Tibial nerve (tissue), 4 donors: ENCODE data around the gene LRPAP1. TPM values are rescaled to one million over a fixed set of nuclear protein-coding genes. Genes with fewer than 3 reads are reported as not detected.

Experiments used
- DNase-seq, 2 donors: peaks; one replicate each; pipeline ENCODE4 v3.0.0-alpha.2; 2019; ENCODE audit warnings: low spot score in 2 of 2
- H3K27ac ChIP-seq, 4 donors: fragments of 200-600 bp; sonication (generic) in 3 of 4; one replicate each; pipeline ENCODE4 v1.5.1; 2017 to 2019; ENCODE audit warnings: mild to moderate bottlenecking in 1 of 4
- H3K27me3 ChIP-seq, 2 donors: fragments of 200-600 bp; sonication (generic) in 1 of 2; one replicate each; pipeline versions ENCODE4 v1.5.1 to v1.6.0; 2017 to 2019
- H3K36me3 ChIP-seq, 3 donors: fragments of 200-600 bp; sonication (generic); one replicate each; pipeline ENCODE4 v1.5.1; 2018 to 2019
- H3K4me1 ChIP-seq, 4 donors: fragments of 200-600 bp; sonication (generic) in 3 of 4; one replicate each; pipeline ENCODE4 v1.5.1; 2017 to 2019
- H3K4me3 ChIP-seq, 4 donors: fragments of 200-600 bp; sonication (generic) in 3 of 4; one replicate each; pipeline ENCODE4 v1.5.1; 2017 to 2019; ENCODE audit warnings: mild to moderate bottlenecking in 1 of 4, moderate library complexity in 1 of 4
- H3K9me3 ChIP-seq, 4 donors: fragments of 200-600 bp; sonication (generic) in 3 of 4; one replicate each; pipeline ENCODE4 v1.5.1; 2017 to 2019
- EP300 ChIP-seq, 2 donors: sonication (generic); formaldehyde crosslinking; IDR thresholded peaks; one replicate each; pipeline ENCODE4 v1.6.1; 2017; ENCODE audit warnings: antibody characterized with exemption in 2 of 2, mild to moderate bottlenecking in 1 of 2
- POLR2A ChIP-seq, 2 donors: fragments of 450-650 bp; IDR thresholded peaks; one replicate each; pipeline ENCODE4 v1.6.1; 2017; ENCODE audit warnings: antibody characterized with exemption in 2 of 2, mild to moderate bottlenecking in 2 of 2, moderate library complexity in 2 of 2
- WGBS, 2 donors: methylation state at CpG; one replicate each; pipeline ENCODE4 v1.1.5; 2018; 5-methylcytosine and 5-hydroxymethylcytosine counted together
- total RNA-seq, 4 donors: library from RNA; depleted of rRNA; stranded (reverse); fragments of >200 nt; gene quantifications; one replicate each; pipeline ENCODE4 v1.1.0, GENCODE V29; 2016
- TF ChIP-seq, protein P1 (sequence below), 5 experiments: fragments of 200-600 bp in 3 of 5; fragments of 450-650 bp in 2 of 5; sonication (generic) in 3 of 5; IDR thresholded peaks; one replicate each; pipeline ENCODE4 v1.5.1; 2016 to 2019; ENCODE audit warnings: antibody characterized with exemption in 5 of 5, mild to moderate bottlenecking in 3 of 5, moderate library complexity in 2 of 5

LRPAP1 gene
- total RNA-seq, 4 donors from 2014 or later = 68.1 to 169 (median 108) TPM

DNA sequence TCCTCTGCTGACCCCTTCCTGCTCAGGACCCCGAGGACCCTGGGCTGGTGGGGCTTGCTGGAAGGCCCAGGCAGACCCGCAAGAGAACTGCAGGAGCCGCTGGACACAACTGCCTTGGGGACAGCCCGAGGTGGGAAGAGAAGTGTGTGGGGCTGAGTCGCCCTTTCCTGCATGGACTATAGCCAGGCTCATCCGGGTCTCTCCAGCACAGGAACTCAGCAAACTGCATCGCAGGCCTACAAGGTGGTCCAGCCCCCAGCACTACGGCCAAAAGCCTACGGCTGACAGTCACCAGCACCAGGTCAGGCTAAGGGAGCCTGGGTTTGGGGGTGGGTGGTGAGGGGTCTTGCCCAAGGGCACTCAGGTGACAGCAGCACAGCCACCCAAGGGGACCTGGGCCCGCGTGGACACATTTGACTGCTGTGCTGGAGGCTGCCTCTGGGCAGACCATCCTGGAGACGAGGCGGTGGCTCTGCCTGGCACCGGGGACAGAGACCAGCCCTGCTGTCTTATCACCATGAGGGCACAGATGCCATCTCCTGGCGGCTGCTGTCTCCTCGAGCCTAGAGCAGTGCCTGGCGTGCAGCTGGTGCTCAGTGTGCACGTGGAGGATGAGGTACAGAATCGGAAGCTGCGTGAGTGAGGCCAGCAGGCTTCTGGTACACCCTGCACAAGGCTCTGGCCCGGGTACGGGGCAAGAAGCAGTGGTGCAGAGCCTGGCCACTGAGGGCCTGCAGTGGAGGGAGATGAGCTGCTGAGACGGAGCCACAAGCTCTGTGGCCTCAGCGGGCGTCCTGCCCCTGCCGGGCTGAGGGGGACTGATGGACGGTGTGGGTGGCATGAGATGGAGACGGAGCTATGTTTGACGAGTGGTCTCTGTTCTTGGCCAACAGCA is 15.1 kb downstream of the LRPAP1 start:
- H3K27me3 ChIP-seq = no peaks in the 10 kb centered on the region
- no peak overlapping the region for H3K27ac ChIP-seq
- H3K9me3 ChIP-seq = no peaks in the 10 kb centered on the region
- H3K36me3 ChIP-seq = peaks cover 5 to 100% (median 26%) of the 10 kb centered on the region in 3 donors
- H3K4me1 ChIP-seq = no peaks in the 10 kb centered on the region
- no peak for TF ChIP-seq EP300 (IDR thresholded peaks at IDR 0.05)
- TF ChIP-seq, protein P1, sequence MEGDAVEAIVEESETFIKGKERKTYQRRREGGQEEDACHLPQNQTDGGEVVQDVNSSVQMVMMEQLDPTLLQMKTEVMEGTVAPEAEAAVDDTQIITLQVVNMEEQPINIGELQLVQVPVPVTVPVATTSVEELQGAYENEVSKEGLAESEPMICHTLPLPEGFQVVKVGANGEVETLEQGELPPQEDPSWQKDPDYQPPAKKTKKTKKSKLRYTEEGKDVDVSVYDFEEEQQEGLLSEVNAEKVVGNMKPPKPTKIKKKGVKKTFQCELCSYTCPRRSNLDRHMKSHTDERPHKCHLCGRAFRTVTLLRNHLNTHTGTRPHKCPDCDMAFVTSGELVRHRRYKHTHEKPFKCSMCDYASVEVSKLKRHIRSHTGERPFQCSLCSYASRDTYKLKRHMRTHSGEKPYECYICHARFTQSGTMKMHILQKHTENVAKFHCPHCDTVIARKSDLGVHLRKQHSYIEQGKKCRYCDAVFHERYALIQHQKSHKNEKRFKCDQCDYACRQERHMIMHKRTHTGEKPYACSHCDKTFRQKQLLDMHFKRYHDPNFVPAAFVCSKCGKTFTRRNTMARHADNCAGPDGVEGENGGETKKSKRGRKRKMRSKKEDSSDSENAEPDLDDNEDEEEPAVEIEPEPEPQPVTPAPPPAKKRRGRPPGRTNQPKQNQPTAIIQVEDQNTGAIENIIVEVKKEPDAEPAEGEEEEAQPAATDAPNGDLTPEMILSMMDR (IDR thresholded peaks at IDR 0.05) = no peak
- no peak for TF ChIP-seq POLR2A (IDR thresholded peaks at IDR 0.05)
- WGBS, 2 donors = 91 to 93% methylated on average over 20 to 28 of the region's 29 CpGs
- no peak for DNase-seq
- H3K4me3 ChIP-seq = no peak overlapping the region

GRCh38 chr4:3516061-3516835 is 16.0 kb downstream of the LRPAP1 start:
- TF ChIP-seq, protein P1 (IDR thresholded peaks at IDR 0.05) = no peak
- TF ChIP-seq EP300 (IDR thresholded peaks at IDR 0.05) (no peak), POLR2A (IDR thresholded peaks at IDR 0.05) (no peak)
- H3K4me3 ChIP-seq = no peak overlapping the region
- H3K27ac ChIP-seq = no peak overlapping the region
- 90 to 93% methylated on average over 27 to 31 of the region's 32 CpGs for WGBS, 2 donors
- H3K9me3 ChIP-seq = no peaks in the 10 kb centered on the region
- H3K36me3 ChIP-seq = peaks cover 5 to 99% (median 26%) of the 10 kb centered on the region in 3 donors
- no peaks in the 10 kb centered on the region for H3K4me1 ChIP-seq
- DNase-seq = no peak
- no peaks in the 10 kb centered on the region for H3K27me3 ChIP-seq

- Histone ChIP-seq H3K4me1 (no peaks in the 10 kb centered on the region), H3K9me3 (no peaks in the 10 kb centered on the region), H3K27me3 (no peaks in the 10 kb centered on the region), H3K4me3 (no peak overlapping the region), H3K27ac (no peak overlapping the region), H3K36me3 (peaks cover 5 to 99% (median 26%) of the 10 kb centered on the region in 3 donors)
- WGBS, 2 donors = 80% methylated on average over 14 to 15 of the region's 15 CpGs
- no peak for TF ChIP-seq EP300 (IDR thresholded peaks at IDR 0.05)
- TF ChIP-seq POLR2A (IDR thresholded peaks at IDR 0.05) = no peak
- TF ChIP-seq, protein P1 (IDR thresholded peaks at IDR 0.05) = no peak
- no peak for DNase-seq
These were observed 16.6 kb downstream of the LRPAP1 start for GRCh38 chr4:3515646-3516045.

DNA sequence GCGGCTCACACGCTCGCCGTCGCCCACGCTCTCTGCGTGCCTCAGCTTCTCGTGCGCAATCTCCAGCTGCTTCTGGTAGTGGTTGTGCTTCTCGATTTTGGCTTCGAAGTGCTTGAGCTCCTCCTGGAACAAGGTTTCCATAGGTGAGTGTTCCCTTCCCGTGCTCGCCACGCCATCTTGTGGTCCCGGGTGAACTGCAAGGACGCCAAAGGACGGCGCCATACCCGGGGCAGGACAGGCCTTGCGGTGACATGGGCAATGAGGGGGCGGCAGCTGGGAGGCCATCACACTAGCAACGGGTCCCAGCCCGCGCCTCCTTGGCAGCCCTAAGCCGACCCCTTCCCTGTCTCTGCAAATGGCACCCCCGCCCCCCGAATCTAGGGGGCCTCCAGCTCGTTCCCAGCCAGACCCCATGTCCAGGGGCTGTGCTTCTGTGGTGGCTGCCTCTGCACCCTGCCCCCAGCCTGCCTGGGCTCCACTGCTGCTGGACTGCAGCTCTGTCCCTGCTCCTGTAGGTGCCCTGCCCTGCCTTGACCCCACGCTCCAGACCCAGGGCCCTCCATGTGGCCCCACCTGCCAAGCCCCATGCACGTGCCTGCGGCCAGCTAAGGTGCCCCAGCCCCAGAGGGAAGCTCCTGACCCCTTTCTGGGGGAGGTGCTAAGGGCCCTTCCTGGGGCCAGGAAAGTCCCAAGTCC is 17.3 kb downstream of the LRPAP1 start:
- no peaks in the 10 kb centered on the region for H3K4me1 ChIP-seq
- H3K9me3 ChIP-seq = no peaks in the 10 kb centered on the region
- 84 to 89% methylated on average over 29 to 31 of the region's 31 CpGs for WGBS, 2 donors
- no peak overlapping the region for H3K27ac ChIP-seq
- TF ChIP-seq EP300 (IDR thresholded peaks at IDR 0.05) = no peak
- TF ChIP-seq, protein P1 (IDR thresholded peaks at IDR 0.05) = no peak
- H3K4me3 ChIP-seq = no peak overlapping the region
- DNase-seq = no peak
- no peaks in the 10 kb centered on the region for H3K27me3 ChIP-seq
- H3K36me3 ChIP-seq = peaks cover 5 to 99% (median 32%) of the 10 kb centered on the region in 3 donors
